GM21515 (cell line): Measurements from ENCODE around the gene RGS6.

Experiments
- ATAC-seq: cut with Tn5 transposase; IDR thresholded peaks from one replicate; pipeline ENCODE4 v1.9.1; 2021; ENCODE audit not compliant: unreplicated experiment

RGS6 gene

DNA sequence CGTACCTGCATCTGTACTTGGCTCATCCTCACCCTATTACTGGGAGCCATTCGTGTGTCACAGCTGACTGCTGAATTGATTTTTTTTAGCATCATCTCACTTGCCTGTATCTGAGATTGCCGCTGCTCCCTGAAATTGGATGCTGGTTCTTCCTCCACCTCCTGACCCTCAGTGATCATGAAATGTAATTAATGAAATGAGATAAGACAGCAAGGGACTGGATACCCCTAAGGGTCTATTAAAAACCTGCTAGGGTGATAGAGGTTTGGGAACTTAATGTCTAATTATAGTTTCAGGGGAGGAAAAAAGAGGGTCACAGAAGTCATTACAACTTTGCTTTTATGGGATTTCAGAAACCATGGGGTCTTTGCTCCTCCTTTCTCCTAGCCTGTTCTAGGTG, 551.1 kb downstream of the RGS6 start:
- no peak for ATAC-seq

DNA sequence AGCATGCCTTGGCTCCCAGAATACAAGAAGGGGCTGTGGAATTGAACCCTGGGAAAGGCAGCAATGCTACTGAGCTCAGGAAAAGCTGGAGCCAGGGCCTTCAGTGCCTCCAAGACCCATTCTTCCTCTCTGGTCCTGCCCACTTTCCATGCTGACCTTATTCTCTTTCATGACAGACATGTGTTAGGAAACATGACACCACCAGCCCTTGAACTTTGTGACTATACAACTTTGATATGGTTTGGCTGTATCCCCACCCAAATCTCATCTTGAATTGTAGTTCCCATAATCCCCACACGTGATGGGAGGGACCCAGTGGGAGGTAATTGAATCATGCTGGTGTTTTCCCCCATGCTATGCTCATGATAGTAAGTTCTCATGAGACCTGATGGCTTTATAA, 553.5 kb downstream of the RGS6 start:
- no peak for ATAC-seq

DNA sequence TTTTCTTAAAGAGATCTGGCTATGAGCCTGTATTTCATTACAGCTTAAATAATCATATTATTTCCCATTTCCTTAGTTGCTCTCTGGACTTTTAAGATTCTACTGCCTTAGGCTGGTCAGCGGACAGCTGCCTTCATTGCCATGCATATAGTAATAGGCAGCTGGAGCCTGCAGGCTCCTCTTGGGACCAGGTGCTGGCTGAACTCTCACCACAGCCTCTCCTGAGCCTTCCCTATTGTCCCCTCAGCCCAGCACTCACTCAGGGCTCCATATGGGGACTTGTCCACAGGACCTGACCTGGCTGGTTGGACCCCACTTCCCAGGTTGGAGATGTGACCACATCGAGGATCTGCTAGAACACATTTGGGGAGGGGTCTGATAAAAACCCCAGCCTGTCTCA, 556.3 kb downstream of the RGS6 start:
- ATAC-seq, result no peak

DNA sequence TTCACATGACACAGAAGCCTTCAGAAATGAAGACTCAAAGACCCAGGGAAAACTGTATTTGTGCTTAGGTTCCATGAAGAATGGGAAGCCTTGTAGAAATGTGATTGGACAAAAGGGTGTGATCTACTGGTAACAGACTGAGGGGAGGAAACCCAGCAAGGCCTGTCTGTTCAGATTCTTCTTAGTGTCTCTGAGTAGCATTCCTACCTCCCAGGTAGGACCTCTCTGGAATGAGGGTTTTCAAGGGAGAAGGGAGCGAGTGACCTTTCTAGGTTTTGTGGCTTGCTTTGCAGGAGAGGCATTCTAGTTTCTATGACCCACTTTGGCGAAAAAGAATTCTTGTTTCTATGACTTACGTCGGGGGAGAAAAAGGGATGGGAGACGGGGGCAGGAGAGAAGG, 560.0 kb downstream of the RGS6 start:
- ATAC-seq, result no peak

DNA sequence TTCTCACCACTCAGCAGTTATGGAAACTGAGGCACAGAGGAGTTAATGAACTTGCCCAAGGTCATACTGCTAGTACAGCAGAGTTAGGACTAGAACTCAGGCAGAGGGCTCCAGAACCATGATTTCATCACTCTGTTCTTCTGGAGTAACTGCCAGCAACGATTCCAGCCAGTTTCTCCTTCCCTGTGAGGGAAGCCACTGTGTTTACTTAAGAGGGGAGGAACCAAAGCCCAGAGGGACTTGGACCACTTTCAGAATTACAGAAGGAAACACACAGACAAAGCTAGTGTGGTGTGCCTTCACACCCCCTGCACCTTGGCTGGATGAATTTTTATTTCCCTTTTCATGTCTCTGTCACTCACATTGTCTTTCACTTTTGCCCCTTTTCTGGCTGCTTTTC, 563.4 kb downstream of the RGS6 start:
- ATAC-seq, result no peak

DNA sequence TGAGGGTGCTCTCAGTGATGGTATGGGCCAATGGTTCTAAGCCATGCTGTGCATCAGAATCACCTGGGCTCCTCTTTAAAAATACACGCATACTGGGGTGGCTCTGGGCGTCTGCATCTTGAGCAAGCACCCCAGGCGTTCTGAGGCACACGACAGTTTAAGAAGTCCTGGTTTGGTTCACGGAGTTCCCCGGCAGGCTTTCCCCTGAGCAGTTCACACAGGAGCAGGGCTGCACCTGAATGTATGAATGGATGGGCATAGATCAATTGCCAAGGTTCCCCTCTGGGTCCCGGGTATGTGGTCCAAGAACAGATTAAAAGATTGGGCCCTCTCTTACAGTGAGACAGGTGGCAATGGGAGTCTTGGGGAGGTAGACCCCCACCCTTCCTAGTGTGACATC, 566.4 kb downstream of the RGS6 start:
- ATAC-seq, result no peak

DNA sequence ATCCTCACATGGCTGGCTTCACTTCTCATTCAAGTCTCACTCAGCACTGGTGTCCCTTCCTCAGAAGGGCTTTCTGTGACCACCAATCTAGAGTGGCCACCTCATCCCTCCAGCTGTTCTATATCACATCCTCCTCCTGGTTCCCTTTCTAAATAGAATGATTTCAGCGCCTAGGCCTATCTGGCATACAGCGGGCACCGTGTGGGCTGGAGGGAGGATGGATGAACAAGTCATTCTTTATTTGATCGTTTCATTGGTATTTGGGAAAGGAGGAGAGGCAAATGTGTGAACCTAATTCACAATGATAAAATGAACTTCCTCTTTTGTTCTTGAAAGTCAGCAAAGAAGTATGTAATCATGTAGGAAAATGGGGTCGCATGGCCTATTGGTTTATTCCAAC, 567.5 kb downstream of the RGS6 start:
- ATAC-seq, result no peak

DNA sequence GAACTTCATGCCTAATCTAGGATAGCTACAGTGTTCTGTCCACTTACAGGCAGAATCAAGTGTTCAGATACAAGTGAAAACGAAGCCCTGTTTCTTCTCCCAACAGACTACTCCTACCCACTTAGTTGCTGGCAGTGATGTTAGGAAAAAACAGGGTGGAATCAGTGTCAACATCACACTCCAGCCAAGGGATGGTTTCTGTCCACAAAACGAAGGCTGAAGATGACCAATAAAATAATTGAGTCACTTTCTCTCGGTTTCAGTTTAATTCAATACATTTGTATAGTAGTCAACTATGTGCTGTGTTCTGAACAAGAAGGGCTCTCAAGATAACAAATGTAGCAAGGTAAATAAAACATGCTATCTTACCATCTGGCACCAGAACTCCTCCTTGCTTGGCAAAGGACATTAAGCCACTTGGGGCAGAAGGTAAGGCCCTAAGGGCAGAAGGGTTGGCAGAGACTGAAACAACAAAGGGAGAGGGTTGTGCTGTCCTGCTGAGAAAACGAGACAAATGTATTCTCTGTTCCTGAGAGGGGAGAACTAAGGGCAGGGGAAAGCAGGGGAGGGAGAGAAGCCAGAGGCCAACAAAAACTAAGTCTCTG, 568.1 kb downstream of the RGS6 start:
- ATAC-seq, result no peak

DNA sequence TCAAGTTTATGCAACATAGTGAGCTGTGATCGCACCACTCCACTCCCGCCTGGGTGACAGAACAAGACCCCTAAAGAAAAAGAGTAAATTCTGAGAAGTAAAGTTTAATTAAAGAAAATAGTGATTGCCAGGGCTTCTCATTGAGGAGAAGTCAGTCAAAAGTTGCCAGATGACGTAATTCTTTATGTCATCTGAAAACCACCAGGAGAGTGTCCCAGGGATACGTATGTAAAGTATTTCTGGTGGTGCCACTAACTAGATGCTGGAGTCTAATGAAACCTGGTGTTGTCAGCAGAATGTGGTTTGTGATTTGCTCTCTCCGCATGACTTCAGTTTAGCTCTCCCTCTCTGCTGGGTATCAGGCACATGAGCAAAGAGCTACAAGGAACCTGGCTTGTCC, 569.2 kb downstream of the RGS6 start:
- no peak for ATAC-seq

DNA sequence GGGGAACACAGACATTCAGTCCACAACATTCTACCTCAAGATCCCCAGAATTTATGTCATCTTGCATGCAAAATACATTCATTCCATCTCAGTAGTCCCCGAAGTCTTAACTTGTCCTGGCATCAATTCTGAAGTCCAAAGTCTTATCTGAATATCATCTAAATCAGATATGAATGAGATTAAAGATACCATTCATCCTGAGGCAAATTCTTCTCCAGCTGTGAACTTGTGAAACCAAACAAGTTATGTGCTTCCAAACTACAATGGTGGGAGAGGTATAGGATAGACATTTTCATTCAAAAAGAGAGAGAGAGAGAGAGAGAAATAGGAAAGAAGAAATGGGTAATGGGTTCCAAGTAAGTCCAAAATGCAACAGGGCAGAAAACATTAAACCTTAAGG, 571.0 kb downstream of the RGS6 start:
- no peak for ATAC-seq

DNA sequence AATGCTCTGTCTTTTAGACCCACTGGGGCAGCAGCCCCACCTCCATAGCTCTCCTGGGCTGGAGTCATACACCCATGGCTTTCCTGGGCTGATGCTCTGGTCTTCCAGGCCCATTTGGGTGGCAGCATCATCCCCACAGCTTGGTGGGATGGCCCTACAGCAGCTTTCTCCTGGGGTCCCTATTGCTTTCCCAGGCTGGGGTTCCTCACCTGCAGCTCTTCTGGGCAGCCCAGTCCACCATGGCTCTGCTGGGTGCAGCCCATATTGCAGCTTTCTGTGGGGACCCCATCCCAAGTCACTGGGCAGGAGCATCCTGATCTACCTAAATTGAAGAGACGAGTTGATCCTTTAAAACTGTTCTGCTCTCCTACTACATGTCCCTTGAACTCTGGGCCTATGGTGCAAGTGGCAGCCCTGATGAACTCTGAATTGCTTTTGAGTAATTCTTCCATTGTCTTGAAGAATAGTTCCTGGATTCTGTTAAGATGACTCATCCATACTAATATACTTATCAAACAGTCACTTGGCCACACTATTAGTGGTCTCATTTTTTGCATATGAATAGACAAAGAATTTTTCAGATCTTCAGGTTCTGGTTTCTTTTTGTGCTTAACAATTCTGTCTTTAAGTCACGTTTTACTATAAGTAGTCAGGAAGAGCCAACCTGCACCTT, 571.6 kb downstream of the RGS6 start:
- ATAC-seq, result no peak

DNA sequence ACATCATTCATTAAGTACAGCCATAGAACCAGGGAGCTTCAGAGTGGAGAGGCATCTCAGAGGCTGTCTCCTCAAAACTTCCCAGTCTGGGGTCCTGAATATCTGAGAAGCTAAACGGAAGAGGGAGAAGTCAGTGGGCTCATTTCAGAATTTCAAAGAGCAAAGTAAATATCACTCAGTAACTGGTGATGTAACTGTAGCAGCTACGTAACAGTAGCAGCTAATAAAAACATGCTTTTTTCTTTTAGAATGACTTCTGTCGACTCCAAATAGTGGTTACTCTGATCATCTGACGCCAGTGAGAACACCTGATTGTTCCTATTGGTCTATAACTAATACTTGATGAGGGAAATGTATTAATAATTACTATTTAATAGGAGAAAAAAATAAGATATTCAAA, 578.3 kb downstream of the RGS6 start:
- no peak for ATAC-seq

DNA sequence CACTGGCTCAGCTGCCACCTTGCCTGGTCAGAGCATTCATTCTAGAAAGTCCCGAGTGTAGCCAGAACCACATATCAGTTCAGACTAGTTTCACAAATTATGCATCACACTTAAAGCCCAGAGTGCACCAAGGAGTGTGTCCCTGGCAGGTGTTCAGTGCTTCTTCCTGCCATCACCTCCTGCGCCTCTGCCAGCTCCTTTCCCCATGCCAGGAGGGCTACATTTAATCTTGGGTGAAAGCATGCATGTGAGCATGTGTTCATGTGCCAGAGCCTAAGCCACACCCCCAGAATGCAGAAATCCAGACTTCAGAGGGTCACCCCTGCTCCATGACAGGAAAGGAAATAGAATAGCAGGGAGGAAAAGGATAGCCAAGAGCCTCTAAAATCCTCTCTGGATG, 580.1 kb downstream of the RGS6 start:
- no peak for ATAC-seq

DNA sequence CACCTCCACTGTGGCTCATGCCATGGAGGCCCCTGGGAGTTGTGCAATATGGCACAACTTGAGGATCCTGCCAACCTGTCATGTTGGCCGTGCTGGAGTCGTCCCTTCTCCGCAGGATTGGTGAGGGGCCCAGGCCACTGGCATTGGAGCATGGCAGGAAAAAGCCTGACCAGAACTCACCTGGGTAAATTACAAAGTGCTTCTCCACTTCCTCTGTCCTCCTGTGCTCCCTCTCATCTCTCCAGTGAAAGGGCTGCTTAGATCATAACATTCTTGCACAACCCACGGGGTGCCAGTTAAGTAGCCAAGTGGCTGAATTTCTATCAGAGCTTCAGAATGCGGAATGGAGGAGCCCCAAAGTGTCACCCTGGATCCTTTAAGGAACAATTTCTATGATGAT, 580.7 kb downstream of the RGS6 start:
- ATAC-seq, result no peak

DNA sequence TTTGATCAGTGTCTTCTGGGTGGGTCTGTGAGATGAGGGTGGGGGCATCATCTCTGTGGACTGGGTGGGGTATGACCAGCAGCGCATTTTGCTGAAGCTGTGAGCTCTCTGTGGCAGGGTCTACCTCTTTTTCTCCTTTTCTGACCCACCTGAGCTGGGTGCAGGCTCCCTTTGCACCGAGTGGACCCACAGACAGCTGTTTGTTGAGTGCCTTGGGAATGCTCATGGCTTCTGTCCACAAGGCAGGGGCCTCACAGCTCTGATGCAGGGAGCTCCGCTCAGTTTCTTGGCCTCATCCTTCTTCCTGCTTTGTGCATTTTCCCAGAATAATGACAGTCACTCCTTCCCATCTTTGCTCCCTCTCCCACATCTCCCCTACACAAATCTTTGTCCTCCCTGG, 581.1 kb downstream of the RGS6 start:
- no peak for ATAC-seq

DNA sequence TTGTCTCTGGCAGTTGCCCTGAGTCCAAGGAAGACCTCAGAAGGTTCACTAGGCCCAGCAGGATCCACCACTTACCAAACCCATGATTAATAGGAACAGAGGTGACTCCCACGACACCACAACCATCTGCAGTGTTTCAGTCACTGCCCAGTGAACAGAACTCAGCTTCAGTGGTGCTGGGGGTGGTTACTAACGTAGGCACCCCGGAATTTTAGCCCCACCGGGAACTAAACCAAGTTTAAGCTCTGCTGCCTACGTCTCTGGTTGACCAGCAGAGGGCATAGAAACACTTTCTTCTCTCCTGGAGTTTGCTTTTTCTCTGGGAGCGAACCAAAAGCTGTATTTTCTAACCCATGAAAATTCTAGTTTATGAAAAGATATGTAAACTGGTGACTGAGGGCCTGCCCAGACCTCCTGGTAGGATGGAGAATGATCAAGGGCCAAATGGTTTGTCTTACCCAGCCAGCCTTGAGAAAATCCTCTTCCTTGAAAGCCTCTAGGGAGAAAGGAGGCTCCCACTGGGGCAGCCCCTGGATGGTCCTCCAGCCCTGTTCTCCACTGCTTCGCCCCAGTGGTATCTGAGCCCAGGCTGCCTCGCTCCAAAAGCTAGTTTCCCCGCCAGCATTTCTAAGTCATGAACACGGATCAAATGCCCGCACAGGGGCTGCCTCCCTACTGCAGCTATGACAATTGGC, 581.9 kb downstream of the RGS6 start:
- ATAC-seq, result no peak

DNA sequence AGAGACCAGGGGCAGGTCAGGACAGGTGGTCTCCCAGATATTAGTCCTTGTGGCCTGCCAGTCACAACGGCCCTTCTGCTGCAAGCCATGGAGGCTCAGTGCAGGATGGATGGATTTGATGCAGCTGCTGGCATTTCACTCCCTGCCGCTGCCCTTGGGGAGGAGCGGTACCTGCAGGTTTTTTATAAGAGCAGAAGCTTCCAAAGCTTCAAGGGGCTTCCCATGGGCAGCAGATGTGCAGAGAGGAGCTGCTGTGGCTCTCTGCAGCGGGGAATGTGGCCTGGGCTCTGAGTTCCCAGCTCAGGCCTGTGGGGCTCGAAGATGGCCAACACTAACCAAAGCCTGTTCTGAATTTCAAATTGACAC, 582.4 kb downstream of the RGS6 start:
- no peak for ATAC-seq

DNA sequence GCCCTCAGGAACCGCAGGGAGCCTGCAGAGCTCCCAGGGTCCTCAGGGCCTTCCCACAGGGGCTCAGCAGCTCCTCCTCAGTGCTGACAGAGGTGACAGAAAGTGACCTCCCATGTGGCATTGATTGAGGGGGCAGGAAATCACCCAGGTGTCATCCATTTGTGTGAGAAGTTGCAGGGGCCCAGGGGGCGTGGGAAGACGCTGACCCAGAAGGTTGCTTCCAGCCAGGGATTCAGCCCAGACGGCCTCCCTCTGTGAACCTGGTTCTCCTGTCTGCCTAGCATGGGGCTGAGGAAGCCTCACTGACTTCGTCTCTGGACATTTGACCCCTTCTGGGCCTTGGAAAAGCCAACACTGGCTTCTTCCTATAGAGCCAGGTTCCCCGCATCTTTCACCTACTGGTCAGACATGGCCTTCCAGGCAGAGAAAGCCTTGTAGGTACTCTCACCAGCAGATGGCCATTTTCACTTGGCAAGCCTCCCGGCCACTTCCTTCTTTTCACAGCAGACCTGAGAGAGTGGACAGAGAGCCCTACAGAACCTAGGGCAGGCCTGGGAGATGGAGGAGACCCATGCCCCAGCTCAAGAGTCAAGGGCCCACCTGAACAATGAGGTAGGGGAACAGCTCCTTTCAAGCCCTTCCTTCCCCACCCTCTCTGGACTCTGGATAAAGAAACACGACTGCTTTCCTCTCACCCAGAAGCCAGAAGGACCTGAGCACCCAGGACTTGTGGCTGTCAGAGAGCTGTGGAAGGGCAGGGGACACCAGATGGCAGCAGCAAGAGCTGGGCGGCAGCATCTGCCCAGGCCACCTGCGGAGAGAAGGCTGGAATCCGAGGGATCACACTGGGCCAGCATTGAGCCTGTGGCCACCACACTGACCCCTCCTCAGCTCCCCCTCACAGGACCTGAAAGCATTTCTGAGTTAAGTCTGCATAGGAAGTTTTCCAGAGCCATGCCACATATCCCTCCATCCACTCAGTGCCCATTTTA, 583.8 kb downstream of the RGS6 start:
- no peak for ATAC-seq

DNA sequence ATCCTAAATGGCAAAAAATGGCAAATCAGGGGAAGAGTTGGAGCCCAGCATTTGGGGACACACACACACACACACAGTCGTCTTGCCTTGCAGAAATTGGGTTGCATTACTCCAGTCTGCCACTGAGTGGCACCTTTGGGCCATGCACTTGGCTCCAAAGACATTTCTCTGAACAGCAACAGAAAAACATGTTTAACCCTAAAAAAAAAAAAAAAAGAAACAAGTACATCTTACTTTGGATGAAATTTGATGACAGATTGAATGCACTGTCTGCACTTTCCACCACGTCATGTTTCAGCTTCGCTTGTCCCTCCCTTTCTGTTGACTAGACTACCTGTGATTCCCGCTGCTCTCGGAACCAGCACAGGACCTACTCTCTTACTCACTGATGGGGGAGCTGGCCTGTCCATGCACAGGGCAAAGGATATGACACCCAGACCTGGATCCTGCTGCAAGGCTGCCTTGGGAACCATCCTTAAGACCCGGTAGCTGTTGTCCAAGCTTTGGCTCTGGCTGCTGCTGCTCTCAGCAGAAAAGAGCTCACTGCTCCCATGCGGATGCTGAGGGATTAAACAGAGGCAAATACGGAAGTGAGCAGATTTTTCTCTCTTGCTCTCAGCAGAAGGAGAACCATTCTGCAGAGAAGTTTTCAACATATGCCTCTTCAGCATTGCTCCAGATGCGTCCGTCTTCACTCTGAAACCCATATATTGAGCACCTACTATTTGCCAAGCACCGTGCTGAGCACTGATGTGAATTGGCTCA, 584.9 kb downstream of the RGS6 start:
- no peak for ATAC-seq

DNA sequence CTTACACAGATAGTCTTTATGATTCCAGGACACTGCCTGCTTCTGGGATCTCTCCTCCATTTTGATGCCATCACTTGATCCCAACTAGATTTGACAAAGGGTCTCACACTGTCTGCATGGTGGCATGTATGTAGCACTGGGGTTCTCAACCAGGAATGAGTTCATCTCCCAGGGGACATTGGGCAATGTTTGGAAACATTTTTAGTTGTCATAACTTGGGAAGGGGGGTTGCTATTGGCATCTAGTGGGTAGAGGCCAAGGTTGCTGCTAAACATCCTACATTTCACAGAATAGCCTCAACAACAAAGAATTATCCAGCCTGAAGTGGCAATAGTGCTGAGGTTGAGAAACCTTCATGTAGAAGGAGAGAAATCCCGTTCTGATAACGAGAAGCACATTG, 585.5 kb downstream of the RGS6 start:
- no peak for ATAC-seq
